ENCODE results near the gene KASH5. TPM values are rescaled to one million over a fixed set of nuclear protein-coding genes. Genes with fewer than 3 reads are reported as not detected.

KASH5 gene
- total and polyA plus RNA-seq, 2 of the 13 experiments (the other 11 are each of a cell fraction or from before 2014, with no cell fraction given): not detected

DNA sequence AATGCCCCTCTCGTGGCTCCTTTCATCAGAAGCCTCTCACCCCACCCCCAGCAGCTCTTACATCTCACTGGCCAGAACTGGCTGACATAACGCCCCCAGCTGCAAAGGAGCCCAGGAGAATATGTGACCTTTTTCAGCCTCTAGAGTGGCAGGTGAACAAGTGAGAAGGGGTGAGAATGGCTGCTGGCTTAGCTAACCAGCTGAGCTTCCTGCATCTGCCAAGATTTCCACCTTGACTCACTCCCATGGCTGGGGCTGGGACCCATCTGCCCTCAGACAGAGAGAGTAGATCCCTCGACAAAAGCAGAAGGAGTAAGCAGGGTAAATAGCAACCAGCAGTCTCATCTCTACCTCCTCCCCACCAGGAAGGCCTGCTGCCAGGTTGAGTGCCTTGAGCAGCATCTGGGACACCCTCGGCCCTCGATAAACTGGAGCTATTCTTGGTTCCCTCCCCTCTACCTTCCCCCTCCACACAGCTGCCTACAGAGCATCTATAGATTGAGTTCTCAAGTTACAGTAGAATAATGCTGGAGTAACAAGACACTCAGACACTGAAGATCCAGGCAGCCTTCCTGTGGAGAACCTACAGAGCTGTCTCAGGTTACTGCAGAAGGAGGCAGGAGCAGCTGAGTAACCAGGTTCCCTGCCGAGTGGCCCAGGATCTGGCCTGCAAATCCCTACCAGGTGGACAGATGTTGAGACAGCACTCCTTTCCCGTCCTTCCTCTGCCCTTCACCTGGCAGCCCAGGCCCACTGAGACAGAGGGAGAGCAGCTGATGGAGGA lies 15.5 kb downstream of the KASH5 start:
- H3K4me1 ChIP-seq (ENCODE audit: insufficient read depth, low read length): 0 out of 2 replicates have a peak, but pooled peaks cover 13% of the 10 kb centered on the region
- intact Hi-C loops (cut with micrococcal nuclease; ENCODE audit: unreplicated experiment): no loop called here
- H3K9me3 ChIP-seq (ENCODE audit: low read length): no peaks in the 10 kb centered on the region
- no peak overlapping the region for H3K27ac ChIP-seq (ENCODE audit: extremely low read length, insufficient read depth, low read length)
- 23% methylated on average over 3 of the region's 7 CpGs for WGBS (ENCODE audit: low lambda C conversion rate)
- no TSS peak for BruUV-seq (replicated peaks)
- H3K4me2 ChIP-seq (ENCODE audit: low read depth, low read length): no peak overlapping the region
- in situ Hi-C loops (cut with HindIII; ENCODE audit: extremely low pct_ligation_motif_present, low pct_unique_long_range_greater_than_20kb): no loop called here
- H2AFZ ChIP-seq (ENCODE audit: low read length): no peak overlapping the region
- H4K20me1 ChIP-seq (ENCODE audit: insufficient read depth, low read length): no peaks in the 10 kb centered on the region
- ATAC-seq (no peak), FAIRE-seq (no peak), DNase-seq (ENCODE audit: low spot score) (no peak)
- POLR2A ChIA-PET: no interaction called here
- H3K9ac ChIP-seq (ENCODE audit: insufficient read depth, low read depth, low read length): no peak overlapping the region
- TF ChIP-seq XBP1 (CRISPR knock-in tag; IDR thresholded peaks at IDR 0.05) (no peak), RFX3 (CRISPR knock-in tag; IDR thresholded peaks at IDR 0.05) (no peak), ZNF10 (CRISPR knock-in tag; IDR thresholded peaks at IDR 0.05; ENCODE audit: borderline replicate concordance, low read depth) (no peak), ZNF761 (CRISPR knock-in tag; conservative IDR thresholded peaks at IDR 0.05) (no peak), ZNF556 (CRISPR knock-in tag; IDR thresholded peaks at IDR 0.05; ENCODE audit: borderline replicate concordance) (no peak), GPN1 (CRISPR knock-in tag; IDR thresholded peaks at IDR 0.05; ENCODE audit: borderline replicate concordance) (no peak), ZNF619 (CRISPR knock-in tag; IDR thresholded peaks at IDR 0.05) (no peak)
- TF ChIP-seq, protein P1, sequence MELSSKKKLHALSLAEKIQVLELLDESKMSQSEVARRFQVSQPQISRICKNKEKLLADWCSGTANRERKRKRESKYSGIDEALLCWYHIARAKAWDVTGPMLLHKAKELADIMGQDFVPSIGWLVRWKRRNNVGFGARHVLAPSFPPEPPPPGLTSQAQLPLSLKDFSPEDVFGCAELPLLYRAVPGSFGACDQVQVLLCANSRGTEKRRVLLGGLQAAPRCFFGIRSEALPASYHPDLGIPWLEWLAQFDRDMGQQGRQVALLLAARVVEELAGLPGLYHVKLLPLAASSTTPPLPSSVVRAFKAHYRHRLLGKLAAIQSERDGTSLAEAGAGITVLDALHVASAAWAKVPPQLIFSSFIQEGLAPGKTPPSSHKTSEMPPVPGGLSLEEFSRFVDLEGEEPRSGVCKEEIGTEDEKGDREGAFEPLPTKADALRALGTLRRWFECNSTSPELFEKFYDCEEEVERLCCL (CRISPR knock-in tag; IDR thresholded peaks at IDR 0.05; ENCODE audit: borderline replicate concordance): no peak
- H3K79me2 ChIP-seq (ENCODE audit: insufficient read depth, low read length): no peaks in the 10 kb centered on the region
- peaks cover 7 to 17% of the 10 kb centered on the region in 2 experiments; a peak in 4 of 5 replicates for H3K27me3 ChIP-seq (ENCODE audit: control insufficient read depth in 1 of 2, insufficient read depth in 2 of 2, low read length in 2 of 2)
- CTCF ChIA-PET (ENCODE audit: low intra/inter-chr PET ratio, low total read pairs): no interaction called here
- no peak overlapping the region for H3K4me3 ChIP-seq (replicated peaks in 1 of 3; ENCODE audit: insufficient read depth in 1 of 3, low read depth in 2 of 3, low read length in 3 of 3)
- H3K36me3 ChIP-seq (replicated peaks in 1 of 2; ENCODE audit: control insufficient read depth in 1 of 2, insufficient read depth in 2 of 2, low read length in 2 of 2): no peaks in the 10 kb centered on the region

Measured in HepG2 (cell line).